GM18873 (cell line): ENCODE data around the gene PAGE5.

Experiments used
- ATAC-seq: cut with Tn5 transposase; IDR thresholded peaks from one replicate; pipeline ENCODE4 v1.9.1; 2021; ENCODE audit warnings: mild to moderate bottlenecking, moderate library complexity, moderate number of reproducible peaks; ENCODE audit not compliant: unreplicated experiment, low FRiP score

Gene PAGE5

GRCh38 chrX:55220119-55220794 is at the start of gene PAGE5:
TSS of gene PAGE5 (plus strand) at chrX:55220346. CDS start at chrX:55221383, 1,037 bp downstream.
- no peak for ATAC-seq

- no peak for ATAC-seq
These were observed 32.9 kb upstream of the PAGE5 start for GRCh38 chrX:55187281-55187680.

- ATAC-seq: no peak
These were observed 23.5 kb upstream of the PAGE5 start for GRCh38 chrX:55196688-55197087.

GRCh38 chrX:55201930-55202579 is 18.1 kb upstream of the PAGE5 start:
- ATAC-seq: no peak

- no peak for ATAC-seq
These were observed 13.8 kb upstream of the PAGE5 start for GRCh38 chrX:55206162-55206941.

GRCh38 chrX:55210931-55211677 is 9.0 kb upstream of the PAGE5 start:
- ATAC-seq: no peak

- no peak for ATAC-seq
These were observed 6.8 kb upstream of the PAGE5 start for GRCh38 chrX:55213381-55213780.

GRCh38 chrX:55240788-55241340 is 20.7 kb downstream of the PAGE5 start:
- no peak for ATAC-seq

GRCh38 chrX:55253528-55253927 is 33.4 kb downstream of the PAGE5 start:
- ATAC-seq: no peak

- ATAC-seq: no peak
These were observed 40.7 kb downstream of the PAGE5 start for GRCh38 chrX:55260806-55261205.

- no peak for ATAC-seq
These were observed 44.7 kb downstream of the PAGE5 start, which contains the start of gene PAGE3 for GRCh38 chrX:55264816-55265215. TSS of gene PAGE3 (minus strand) at chrX:55264916. CDS start at chrX:55263903, 1,013 bp downstream.
